Measurements from ENCODE around the gene ABCF1.

Gene ABCF1

GRCh38 chr6:30571075-30571761 is at the start of gene ABCF1:
Gene ABCF1, plus strand, starts transcription at chr6:30571442. Its CDS starts 46 bp downstream, at chr6:30571488.
- TF ChIP-seq CTCF (IDR thresholded peaks at IDR 0.05) = no peak

- no peak for TF ChIP-seq CTCF (IDR thresholded peaks at IDR 0.05)
These were observed 41.2 kb upstream of the ABCF1 start for GRCh38 chr6:30530014-30530413.

- no peak for TF ChIP-seq CTCF (IDR thresholded peaks at IDR 0.05)
These were observed 37.6 kb upstream of the ABCF1 start for GRCh38 chr6:30533460-30534294.

GRCh38 chr6:30537931-30538330 is 33.3 kb upstream of the ABCF1 start:
- no peak for TF ChIP-seq CTCF (IDR thresholded peaks at IDR 0.05)

GRCh38 chr6:30541515-30542403 is 29.5 kb upstream of the ABCF1 start:
- peak; percentile 96 for TF ChIP-seq CTCF (IDR thresholded peaks at IDR 0.05)

GRCh38 chr6:30542404-30542725 is 28.9 kb upstream of the ABCF1 start:
- no peak for TF ChIP-seq CTCF (IDR thresholded peaks at IDR 0.05)

GRCh38 chr6:30542915-30543314 is 28.3 kb upstream of the ABCF1 start:
- no peak for TF ChIP-seq CTCF (IDR thresholded peaks at IDR 0.05)
